Midbrain (tissue), 1 donor: ENCODE measurements around the gene NFATC2.
A peak's percentile ranks its signal among the peaks of the same experiment; 100 is the strongest.
"Not testable (repeated sequence)": the region's sequence is repeated elsewhere in the genome, so short reads cannot be mapped to it uniquely, and the experiment has no call there.

ENCODE experiments used
- DNase-seq: peaks from one replicate; lab custom pipeline; 2025; lab: John Stamatoyannopoulos, UW

Gene NFATC2

DNA sequence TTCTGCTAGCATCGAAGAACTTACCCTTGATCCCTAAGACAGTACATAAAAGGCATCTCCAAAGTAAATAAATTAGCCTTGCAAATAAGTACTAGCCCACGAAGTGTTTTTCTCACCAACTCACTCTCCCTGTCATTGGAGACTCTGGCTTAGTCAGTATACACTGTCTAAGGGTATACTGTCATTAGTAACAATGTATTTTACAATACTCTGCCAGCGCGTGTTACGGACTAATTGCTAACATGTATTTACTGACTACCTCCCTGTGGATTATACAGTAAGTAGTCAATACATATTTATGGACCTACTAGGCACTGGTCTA is 72.1 kb downstream of the NFATC2 start:
- no peak for DNase-seq

DNA sequence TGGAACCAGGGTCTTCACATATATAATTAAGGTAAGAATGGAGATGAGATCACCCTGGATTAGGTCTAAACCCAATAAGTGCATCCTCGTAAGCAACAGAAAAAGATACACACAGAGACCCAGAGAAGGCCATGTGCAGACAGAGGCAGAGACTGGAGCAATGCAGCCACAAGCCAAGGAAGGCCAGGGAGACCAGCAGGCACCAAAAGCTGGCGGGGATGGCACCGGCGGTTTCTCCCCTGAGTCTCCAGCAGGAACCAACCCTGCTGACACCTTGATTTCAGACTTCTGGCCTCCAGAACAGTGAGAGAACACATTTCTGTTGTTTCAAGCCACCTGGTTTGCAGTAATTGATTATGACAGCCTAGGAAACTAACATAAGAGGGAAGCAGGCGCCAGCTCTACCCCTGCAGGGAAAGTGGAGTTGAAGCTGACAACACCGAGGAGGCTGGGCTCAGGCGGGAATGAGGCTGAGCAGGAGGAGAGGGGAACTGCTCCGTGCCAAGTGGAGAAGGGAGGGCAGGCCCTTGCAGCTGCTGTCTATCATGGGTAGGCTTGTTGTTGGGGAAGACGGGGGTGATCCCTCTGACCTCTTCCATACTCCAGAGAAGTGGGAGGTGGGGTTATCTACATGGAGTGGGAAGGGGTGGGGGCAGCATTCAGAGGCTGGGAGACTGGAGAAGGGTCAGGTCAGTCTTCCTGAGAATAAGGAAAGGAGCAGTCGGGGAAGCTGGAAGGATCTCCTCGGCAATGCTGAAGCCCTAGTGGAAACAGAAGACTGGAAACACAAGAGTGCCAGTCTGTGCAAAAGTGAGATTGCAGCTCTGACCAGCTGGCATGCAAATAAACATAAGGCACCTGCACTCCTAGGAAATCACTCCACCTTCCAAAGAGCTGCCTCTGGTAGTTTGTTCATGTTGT is 72.7 kb downstream of the NFATC2 start:
- no peak for DNase-seq

DNA sequence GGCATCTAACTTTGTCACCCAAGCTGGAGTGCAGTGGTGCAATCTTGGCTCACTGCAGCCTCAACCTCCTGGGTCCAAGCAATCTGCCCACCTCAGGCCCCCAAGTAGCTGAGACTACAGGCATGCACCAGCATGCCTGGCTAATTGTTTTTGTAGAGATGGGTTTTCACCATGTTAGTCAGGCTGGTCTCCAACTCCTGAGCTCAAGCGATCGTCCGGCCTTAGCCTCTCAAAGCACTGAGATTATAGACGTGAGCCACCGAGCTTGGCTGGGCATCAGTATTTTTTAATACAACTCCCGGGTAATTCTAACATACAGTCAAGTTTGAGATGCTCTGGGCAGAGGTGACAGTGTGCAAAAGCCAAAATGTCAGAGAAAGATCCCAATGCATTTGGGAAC is 73.5 kb downstream of the NFATC2 start:
- DNase-seq, result no peak

DNA sequence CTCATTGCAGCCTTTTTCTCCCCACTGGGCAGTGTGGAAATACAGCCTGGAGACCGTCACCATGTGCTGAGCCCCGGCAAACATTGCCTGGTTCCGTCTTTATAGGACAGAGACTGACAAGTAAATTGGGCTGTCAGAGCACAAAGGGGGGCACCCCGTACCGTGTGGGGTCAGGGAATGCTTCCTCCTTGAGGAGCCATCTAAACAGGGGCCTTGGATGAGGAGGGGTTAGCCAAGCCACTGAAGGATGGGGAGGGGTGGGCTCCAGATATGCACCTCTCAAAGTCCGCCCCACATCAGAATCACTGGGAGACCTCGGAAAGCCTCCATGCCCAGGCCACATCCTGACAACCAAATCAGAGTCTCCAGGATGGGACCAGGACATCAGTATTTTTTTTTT is 73.9 kb downstream of the NFATC2 start:
- no peak for DNase-seq

DNA sequence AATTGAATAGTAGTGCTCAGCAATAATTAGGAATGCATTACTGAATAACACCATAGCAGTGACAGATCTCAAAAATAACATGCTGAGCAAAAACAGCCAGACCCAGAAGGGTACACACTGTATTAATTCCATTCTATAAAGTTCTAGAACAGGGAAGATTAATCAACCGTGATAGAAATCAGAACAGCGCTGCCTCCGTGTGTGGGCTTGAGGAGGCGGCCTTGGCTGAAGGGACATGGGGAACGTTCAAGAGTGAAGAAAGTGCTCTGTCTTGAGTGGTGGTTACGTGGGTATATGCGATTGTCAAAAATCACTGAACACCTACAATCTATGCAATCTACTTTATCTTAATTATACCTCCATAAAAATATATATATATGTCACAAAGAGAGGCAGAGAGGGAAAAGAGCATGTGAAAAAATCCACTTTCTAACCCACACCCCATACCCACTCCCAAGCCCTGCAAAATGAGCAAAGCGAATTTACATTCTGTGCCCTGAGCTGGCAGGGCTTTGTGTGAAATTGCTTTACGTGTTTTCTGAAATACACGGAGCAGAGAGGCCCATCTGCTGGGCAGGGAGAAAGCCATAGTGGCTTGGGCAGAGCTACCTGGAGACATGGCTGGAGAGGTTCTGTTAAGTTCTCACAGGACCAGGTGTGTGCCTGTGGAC is 74.4 kb downstream of the NFATC2 start:
- no peak for DNase-seq

DNA sequence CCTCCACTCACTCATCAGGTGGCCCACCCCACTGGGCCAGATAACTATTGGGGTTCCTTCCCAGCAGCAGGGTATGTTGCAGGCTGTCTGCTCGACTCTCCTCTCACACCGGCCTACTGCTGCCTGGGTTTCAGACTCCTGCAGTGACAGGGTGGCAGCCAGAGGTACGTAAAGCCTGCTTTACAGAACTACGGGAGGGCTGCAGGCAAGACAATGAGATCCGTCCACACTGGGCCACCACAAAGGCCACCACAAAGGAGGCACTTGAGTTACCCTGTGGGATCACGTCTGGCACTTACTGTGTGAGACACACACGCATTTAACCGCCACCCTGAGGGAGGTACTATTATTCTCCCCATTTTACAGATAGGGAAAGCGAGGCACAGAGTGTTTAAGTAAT is 78.5 kb downstream of the NFATC2 start:
- no peak for DNase-seq

DNA sequence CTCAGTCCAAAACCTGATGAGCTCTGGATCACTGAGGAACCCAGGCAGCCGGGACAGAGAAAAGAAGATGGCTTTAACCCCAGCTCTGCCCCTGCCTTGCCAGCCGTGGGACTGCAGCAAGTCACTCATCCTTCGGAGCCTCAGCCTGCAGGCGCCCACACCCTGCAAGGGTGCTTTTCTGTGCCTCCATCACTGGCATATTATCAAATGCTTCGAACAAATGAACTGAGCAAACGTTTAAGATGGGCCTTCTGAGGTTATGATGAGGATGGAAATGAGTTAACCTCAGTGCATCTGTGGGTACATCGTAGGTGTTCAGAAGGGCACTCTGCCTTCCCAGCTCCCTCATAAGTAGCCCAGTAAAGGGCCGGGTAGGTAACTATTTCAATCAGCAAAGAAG is 79.0 kb downstream of the NFATC2 start:
- DNase-seq, result no peak

DNA sequence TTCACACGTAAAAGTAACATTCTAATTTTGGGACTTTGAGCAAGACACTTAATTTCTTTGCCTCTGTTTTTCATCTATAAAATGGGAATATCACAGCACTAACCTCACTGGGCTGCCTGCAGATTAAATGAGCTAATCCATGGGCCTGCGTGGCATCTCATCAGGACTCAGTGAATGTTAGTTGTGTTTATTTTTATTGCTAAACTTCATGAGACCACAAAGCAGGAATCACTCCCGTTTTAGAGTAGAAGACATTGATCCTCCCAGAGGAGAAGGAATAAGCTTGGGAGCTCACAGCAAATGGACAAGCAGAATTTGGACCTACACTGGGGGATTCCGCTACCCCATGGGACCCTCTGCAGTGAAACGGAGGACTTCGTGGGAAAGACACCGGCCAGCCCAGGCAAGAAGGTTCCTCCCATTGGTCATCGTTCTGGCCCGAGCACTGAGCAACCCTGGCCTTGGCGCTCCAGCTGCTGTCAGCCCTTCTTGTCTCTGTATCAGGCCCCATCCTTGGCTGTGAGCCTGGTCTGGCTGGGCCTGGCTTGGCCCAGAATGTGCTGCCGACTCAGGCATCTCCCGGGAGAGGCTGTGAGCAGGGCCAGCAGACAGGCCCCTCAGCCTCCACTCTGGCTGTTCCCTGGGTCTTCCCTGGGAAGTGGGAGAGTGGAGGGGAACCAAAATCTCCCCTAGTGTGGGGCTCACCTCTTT is 79.8 kb downstream of the NFATC2 start:
- DNase-seq, result peak; percentile 38

DNA sequence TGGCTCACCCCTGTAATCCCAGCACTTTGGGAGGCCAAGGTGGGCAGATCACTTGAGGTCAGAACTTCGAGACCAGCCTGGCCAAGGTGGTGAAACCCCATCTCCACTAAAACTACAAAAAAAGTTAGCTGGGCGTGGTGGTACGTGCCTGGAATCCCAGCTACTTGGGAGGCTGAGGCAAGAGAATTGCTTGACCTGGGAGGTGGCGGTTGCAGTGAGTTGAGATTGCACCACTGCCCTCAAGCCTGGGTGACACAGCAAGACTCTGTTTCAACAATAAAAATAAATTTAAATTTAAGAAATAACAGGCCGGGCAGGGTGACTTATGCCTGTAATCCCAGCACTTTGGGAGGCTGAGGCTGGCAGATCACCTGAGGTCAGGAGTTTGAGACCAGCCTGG is 80.7 kb downstream of the NFATC2 start:
- DNase-seq, result not testable (repeated sequence)

DNA sequence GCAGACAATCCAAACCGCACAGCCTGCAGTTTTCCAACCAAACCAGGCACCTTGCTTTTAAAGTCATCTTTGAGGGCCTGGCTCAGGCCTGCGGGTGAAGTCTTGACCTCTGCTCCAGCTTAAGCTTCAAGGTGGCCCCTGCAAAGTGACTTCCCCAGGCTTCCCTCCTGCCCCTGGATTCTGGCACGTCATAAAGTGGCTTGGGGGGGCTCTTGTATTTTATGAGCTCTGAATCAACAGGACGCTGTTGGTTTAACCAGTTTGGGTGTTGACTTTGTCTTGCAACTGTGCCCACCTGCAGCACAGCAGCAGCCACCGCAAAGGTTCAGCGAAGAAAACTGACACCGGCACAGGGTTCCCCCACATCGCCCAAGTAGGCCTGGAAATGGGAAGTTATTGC is 81.2 kb downstream of the NFATC2 start:
- DNase-seq, result no peak

DNA sequence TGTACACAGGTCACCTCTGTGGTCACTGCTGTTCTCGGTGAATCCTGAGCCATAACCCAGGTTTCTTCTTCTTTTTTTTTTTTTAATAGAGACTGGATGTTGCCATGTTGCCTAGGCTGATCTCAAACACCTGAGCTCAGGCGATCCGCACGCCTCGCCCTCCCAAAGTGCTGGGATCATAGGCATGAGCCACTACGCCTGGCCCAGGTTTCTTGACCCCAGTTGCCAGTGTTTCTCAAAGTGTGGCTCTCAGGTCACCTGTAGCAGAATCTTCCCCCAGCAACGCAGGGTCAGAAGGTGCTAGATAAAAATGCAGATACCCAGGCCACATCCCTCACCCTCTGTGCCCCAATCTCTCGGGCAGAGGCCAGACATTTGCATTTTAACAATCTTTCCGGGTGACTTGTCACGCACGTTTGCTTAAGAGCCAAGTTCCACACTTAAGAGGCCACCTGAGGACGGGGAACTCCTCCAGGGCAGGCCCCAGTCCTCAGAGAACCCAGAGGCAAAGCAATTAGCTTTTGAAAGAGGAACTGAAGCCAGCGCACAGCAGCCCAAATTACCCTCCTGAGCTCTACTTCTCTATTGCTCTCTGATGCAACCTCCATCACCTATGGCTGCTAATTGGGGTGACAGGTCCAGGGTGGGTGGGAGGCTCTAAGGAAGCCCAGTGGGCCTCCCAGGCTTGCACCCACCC is 81.8 kb downstream of the NFATC2 start:
- no peak for DNase-seq

DNA sequence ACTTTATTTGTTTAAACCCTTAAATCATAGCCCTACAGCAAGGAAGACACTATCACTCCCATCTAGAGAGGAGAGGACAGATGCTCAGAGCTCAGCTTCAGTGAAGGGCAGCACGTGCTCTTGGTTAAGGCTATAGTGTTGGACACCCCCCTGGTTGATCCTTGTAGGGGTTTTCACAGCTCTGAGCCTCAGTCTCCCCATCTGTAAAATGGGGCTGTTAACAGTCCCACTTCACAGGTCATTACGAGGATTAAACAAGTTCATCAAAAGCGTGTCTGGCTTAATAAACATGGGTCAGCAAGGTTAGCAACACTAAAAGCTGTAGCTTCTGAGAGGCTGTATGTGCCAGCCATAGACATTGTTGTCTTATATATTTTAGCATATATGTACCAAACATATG is 82.4 kb downstream of the NFATC2 start:
- DNase-seq, result no peak

DNA sequence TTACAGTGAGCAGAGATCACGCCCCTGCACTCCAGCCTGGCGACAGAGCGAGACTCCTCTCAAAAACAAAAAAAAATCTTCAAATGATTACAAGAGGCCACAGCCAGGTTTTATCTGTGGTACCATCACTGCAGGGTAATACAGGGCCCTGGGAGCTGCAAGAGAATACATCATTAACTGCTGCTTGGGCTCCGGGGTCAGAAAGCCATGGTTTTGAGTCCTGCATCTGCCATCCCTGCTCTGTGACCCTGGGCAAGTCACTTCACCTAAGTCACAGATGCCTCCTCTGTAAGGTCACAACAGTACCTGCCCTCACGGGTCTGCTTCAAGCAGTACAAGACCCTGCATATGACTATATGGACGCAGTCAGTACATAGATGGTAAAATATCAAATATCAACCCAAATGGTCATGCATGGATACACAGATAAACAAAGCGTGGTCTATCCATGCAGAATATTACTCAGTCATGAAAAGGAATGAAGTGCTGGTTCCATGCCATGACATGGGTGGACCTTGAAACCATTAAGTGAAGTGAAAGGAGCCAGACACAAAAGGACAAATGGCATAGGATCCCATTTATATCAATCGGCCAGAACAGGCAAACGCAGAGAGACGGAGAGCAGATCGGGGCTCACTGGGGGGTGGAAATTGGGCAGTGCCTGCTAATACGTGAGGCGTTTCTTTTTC is 83.6 kb downstream of the NFATC2 start:
- no peak for DNase-seq

DNA sequence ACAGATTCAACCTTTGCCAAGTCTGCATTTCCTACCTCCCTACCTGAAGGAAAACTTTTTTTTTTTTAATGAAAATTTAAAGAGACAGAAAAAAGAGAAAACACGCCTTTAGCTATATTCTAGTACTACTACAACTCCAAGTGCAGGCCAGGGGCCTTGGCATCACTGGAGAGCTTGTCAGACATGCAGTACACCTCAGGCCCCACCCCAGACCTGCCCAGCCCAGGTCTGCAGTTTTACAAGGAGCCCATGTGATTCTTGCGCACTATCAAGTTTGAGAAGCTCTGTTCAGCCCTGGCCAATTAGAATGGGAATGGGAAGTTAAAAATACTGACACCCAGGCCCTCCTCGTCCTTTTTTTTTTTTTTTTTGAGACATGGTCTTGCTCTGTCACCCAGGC is 85.0 kb downstream of the NFATC2 start:
- no peak for DNase-seq

DNA sequence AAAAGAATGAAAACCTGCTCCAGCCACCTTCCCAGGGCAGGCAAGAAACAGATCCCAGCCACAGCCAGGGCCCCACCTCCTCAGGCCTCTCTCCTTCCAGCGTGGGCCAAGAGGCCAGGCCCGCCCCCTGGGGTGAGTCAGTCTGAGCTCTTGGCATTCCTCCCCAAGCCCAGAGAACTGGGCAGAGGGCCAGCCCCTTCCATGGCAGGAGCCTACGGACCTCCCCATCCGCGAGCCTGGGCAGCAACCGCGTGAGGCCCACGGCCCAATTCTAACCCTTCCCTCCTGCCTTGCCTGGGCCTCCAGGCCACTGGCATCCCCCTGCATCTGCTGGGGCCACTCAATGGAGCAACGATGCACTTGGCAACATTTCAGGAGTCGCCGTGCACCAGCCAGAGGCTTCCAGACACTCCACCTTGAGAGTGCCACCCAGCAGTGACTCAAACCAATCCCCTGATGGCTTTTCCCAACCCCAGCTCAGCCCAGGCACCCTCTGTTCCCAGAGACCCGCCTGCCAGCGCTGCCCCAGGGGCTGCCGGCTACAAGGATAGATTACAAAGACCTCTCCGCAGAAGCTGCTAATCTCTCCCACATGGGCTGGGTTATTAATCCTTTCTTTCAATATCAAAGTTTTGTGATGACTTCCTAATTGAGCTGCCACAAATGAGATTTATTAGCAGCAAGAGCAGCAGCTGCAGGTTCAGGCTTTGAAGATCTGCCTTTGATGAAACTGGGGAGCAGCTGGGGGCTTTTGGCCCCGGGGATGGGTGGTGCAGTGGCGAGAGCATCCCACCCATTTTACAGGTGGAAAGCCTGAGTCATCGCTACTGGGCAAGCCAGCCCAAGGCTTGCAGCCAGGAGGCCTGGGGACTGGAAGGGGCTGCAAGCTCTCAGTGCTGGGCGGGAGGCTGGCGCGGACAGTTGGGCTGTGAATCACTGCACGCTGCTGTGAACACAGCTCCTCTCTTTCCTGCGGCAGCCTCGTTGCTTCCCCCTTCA is 85.7 kb downstream of the NFATC2 start:
- DNase-seq, result peak; percentile 92

DNA sequence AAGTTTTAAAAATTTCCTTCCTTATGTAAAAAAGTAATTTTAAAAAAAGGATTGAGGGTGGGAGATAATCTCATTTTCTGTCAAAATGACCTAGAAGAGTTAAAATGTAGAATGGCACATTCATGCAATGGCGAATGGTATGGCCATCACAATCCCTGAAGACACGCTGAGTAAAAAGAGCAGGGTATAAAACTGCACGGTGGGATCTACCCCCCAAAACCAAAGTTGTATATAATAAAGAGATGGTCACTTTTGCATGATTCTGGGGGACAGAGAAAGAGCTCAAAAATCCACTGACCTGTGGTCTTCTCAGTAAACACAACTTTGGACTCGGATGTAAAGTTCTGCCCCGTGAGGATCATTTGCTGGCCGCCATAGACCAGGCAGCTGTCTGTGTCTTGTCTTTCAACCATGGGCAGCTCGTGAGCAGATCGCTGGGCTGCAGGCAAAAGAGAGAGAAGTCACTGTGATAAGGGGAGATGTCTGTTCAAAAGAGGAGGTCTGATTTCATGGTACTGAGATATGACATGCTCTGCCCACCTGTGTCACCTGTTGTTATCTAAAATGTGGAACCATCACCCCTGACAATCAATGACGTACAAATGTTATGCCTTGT is 88.2 kb downstream of the NFATC2 start:
- no peak for DNase-seq

DNA sequence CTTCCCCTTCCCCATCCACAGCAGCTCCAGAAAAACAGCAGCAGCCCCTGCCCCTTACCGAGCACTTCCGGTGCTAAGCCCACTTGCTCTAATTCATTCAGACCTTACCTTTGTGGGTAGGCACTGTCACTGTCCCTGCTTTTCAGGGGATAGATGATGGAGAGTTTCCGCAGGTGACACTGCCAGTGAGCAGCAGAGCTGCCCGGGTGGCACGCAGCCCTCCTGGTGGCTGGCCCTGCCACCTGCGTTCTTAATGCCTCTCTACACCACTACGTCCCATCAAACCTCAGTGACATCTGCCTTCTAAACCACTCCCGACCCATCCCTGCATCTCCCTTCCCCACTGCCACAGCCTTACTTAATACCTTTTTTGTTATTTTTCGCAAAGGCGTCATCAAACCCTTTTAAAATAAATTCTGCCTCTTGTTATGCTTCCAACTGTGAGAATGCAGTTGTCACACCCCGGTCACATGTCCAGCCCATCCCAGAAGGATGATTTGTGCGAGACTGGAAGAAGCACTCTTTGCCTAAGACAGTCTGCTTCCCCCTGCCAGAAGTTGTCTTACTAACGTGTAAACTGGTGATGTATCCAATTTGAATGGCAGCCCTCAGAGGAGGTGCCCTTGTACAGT is 89.7 kb downstream of the NFATC2 start:
- no peak for DNase-seq

DNA sequence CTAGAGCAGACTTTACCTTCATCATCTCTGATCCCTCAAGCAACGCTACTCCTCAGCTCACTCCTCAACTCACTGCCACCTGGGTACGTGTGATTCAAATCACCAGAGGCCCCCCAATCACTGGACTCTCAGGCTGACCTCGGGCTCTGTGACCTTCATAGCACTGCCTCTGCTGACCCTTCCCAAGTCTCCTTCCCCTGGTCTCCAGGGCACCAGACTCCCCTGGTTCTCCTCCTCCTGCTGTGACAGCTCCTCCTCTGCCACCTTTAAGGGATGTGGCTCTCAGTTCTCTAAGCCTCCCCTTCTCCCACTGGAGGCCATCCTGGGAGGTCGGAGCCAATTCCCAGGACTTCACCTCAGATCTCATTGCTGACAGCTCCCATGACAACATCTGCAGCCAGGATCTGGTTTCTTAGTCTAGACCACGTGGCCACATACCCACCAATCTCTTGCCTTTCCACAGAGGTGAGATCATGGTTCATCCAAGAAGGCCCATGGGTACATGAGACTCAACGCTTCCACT is 90.4 kb downstream of the NFATC2 start:
- no peak for DNase-seq

DNA sequence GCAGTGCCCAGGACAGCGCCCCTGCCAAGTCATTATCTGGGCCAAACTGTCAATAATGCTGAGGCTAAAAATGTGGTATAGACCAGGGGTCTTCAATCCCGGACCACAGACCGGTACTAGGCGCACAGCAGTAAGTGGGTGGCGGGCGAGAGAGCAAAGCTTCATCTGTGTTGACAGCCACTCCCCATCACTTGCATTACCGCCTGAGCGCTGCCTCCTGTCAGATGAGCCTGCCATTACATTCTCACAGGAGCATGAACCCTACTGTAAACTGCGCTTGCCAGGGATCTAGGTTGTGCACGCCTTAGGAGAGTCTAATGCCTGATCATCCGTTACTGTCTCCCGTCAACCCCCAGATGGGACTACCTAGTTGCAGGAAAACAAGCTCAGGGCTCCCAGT is 91.0 kb downstream of the NFATC2 start:
- DNase-seq, result no peak
